ENCODE results near the gene PCDHGA9. TPM values are rescaled to one million over a fixed set of nuclear protein-coding genes. Genes with fewer than 3 reads are reported as not detected.

PCDHGA9 gene
- polyA plus RNA-seq, 1 donor from 2014 or later = 0.11 TPM

DNA sequence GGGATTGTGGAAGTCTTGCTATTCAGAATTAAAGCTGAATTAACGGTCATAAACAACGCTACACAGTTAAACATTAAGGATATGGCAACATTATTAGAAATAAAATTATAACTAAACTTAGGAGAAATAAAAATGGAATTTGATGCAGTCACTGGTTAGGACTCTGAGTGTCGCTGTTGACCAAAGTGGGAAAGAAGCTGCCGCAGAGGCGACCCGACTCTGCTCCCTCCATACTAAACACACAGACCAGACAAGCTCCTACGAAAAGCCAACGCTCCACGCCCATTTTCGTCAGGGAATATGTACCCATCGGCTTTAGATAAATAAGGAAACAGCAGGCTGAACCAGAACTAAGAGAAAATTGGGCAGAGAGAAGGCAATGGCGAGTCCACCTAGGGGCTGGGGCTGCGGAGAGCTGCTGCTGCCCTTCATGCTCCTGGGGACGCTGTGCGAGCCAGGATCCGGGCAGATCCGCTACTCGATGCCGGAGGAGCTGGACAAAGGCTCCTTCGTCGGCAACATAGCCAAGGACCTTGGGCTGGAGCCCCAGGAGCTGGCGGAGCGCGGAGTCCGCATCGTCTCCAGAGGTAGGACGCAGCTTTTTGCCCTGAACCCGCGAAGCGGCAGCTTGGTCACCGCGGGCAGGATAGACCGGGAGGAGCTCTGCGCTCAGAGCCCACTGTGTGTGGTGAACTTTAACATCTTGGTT is 38.5 kb upstream of the PCDHGA9 start, which contains the start of gene PCDHGA5:
PCDHGA5 (plus strand) TSS at position 211 of the 709 bp plus-strand sequence; CDS start at position 380, 169 bp downstream.
- H3K9me3 ChIP-seq (ENCODE audit: low read length) = peaks cover 38% of the 10 kb centered on the region
- no peak for TF ChIP-seq POLR2AphosphoS5 (IDR thresholded peaks at IDR 0.05)
- TF ChIP-seq EP300 (conservative IDR thresholded peaks at IDR 0.05; ENCODE audit: poor library complexity, severe bottlenecking) = no peak
- TF ChIP-seq, protein P1, sequence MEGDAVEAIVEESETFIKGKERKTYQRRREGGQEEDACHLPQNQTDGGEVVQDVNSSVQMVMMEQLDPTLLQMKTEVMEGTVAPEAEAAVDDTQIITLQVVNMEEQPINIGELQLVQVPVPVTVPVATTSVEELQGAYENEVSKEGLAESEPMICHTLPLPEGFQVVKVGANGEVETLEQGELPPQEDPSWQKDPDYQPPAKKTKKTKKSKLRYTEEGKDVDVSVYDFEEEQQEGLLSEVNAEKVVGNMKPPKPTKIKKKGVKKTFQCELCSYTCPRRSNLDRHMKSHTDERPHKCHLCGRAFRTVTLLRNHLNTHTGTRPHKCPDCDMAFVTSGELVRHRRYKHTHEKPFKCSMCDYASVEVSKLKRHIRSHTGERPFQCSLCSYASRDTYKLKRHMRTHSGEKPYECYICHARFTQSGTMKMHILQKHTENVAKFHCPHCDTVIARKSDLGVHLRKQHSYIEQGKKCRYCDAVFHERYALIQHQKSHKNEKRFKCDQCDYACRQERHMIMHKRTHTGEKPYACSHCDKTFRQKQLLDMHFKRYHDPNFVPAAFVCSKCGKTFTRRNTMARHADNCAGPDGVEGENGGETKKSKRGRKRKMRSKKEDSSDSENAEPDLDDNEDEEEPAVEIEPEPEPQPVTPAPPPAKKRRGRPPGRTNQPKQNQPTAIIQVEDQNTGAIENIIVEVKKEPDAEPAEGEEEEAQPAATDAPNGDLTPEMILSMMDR (IDR thresholded peaks at IDR 0.05; ENCODE audit: poor library complexity, severe bottlenecking) = no peak
- no peak for TF ChIP-seq EZH2 (IDR thresholded peaks at IDR 0.05; ENCODE audit: borderline replicate concordance, insufficient read depth, low read length, poor library complexity, severe bottlenecking)
- TF ChIP-seq, protein P2, sequence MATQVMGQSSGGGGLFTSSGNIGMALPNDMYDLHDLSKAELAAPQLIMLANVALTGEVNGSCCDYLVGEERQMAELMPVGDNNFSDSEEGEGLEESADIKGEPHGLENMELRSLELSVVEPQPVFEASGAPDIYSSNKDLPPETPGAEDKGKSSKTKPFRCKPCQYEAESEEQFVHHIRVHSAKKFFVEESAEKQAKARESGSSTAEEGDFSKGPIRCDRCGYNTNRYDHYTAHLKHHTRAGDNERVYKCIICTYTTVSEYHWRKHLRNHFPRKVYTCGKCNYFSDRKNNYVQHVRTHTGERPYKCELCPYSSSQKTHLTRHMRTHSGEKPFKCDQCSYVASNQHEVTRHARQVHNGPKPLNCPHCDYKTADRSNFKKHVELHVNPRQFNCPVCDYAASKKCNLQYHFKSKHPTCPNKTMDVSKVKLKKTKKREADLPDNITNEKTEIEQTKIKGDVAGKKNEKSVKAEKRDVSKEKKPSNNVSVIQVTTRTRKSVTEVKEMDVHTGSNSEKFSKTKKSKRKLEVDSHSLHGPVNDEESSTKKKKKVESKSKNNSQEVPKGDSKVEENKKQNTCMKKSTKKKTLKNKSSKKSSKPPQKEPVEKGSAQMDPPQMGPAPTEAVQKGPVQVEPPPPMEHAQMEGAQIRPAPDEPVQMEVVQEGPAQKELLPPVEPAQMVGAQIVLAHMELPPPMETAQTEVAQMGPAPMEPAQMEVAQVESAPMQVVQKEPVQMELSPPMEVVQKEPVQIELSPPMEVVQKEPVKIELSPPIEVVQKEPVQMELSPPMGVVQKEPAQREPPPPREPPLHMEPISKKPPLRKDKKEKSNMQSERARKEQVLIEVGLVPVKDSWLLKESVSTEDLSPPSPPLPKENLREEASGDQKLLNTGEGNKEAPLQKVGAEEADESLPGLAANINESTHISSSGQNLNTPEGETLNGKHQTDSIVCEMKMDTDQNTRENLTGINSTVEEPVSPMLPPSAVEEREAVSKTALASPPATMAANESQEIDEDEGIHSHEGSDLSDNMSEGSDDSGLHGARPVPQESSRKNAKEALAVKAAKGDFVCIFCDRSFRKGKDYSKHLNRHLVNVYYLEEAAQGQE (IDR thresholded peaks at IDR 0.05; ENCODE audit: borderline replicate concordance) = no peak
- TF ChIP-seq MXI1 (conservative IDR thresholded peaks at IDR 0.05; ENCODE audit: poor library complexity, severe bottlenecking) = no peak
- TF ChIP-seq TAF1 (IDR thresholded peaks at IDR 0.05; ENCODE audit: low read depth) = no peak
- TF ChIP-seq SMC3 (conservative IDR thresholded peaks at IDR 0.05; ENCODE audit: poor library complexity) = no peak
- TF ChIP-seq RAD21 (conservative IDR thresholded peaks at IDR 0.05) = no peak
- no peak within 1 kb of the TSS for H3K9ac ChIP-seq (ENCODE audit: low read length)
- H3K27me3 ChIP-seq (ENCODE audit: insufficient read depth, low read depth, low read length) = no peaks in the 10 kb centered on the region
- no peaks in the 10 kb centered on the region for H3K9me2 ChIP-seq (ENCODE audit: insufficient read depth, low read length)
- H3K27ac ChIP-seq (ENCODE audit: low read length) = no peak within 1 kb of the TSS
- no peaks in the 10 kb centered on the region for H3K79me2 ChIP-seq (replicated peaks; ENCODE audit: insufficient read depth, low read length)
- H3K4me3 ChIP-seq (ENCODE audit: low read length) = no peak within 1 kb of the TSS
- no peak within 1 kb of the TSS for H2AFZ ChIP-seq (ENCODE audit: low read depth, low read length)
- no peaks in the 10 kb centered on the region for H3K36me3 ChIP-seq (ENCODE audit: insufficient read depth, low read length)
- H3K4me2 ChIP-seq (ENCODE audit: low read length) = no peak within 1 kb of the TSS
- H4K20me1 ChIP-seq (ENCODE audit: insufficient read depth) = no peaks in the 10 kb centered on the region
- H3F3A ChIP-seq (ENCODE audit: insufficient read depth, low read length, poor library complexity, severe bottlenecking) = no peaks in the 10 kb centered on the region

DNA sequence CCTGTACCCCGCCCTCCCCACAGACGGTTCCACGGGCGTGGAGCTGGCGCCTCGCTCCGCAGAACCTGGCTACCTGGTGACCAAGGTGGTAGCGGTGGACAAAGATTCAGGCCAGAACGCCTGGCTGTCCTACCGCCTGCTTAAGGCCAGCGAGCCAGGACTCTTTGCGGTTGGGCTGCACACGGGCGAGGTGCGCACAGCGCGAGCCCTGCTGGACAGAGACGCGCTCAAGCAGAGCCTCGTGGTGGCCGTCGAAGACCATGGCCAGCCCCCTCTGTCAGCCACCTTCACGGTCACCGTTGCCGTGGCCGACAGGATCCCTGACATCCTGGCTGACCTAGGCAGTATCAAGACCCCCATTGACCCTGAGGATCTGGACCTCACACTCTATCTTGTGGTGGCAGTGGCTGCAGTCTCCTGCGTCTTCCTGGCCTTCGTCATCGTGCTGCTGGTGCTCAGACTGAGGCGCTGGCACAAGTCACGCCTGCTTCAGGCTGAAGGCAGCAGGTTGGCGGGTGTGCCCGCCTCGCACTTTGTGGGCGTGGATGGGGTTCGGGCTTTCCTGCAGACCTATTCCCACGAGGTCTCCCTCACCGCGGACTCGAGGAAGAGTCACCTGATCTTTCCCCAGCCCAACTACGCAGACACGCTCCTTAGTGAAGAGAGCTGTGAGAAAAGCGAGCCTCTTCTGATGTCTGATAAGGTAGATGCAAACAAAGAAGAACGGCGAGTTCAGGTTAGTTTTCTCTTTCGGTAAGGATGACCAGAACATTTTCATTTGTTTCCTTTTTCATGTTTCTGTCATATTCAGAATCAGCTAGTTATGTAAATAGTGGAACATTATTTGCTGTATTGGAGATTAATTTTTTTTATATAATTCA is 36.3 kb upstream of the PCDHGA9 start:
- H3K4me3 ChIP-seq (ENCODE audit: low read length) = no peak overlapping the region
- H4K20me1 ChIP-seq (ENCODE audit: insufficient read depth) = no peaks in the 10 kb centered on the region
- H3K27ac ChIP-seq (ENCODE audit: low read length) = no peak overlapping the region
- no peaks in the 10 kb centered on the region for H3K9me2 ChIP-seq (ENCODE audit: insufficient read depth, low read length)
- no peaks in the 10 kb centered on the region for H3K79me2 ChIP-seq (replicated peaks; ENCODE audit: insufficient read depth, low read length)
- no peaks in the 10 kb centered on the region for H3K27me3 ChIP-seq (ENCODE audit: insufficient read depth, low read depth, low read length)
- no peaks in the 10 kb centered on the region for H3F3A ChIP-seq (ENCODE audit: insufficient read depth, low read length, poor library complexity, severe bottlenecking)
- TF ChIP-seq POLR2AphosphoS5 (IDR thresholded peaks at IDR 0.05) (no peak), SMC3 (conservative IDR thresholded peaks at IDR 0.05; ENCODE audit: poor library complexity) (no peak), EZH2 (IDR thresholded peaks at IDR 0.05; ENCODE audit: borderline replicate concordance, insufficient read depth, low read length, poor library complexity, severe bottlenecking) (no peak)
- H3K9ac ChIP-seq (ENCODE audit: low read length) = no peak overlapping the region
- peaks cover 38% of the 10 kb centered on the region for H3K9me3 ChIP-seq (ENCODE audit: low read length)
- no peak overlapping the region for H2AFZ ChIP-seq (ENCODE audit: low read depth, low read length)
- no peaks in the 10 kb centered on the region for H3K36me3 ChIP-seq (ENCODE audit: insufficient read depth, low read length)
- H3K4me2 ChIP-seq (ENCODE audit: low read length) = no peak overlapping the region
